Neuronal stem cell (in vitro differentiated cells): ENCODE measurements around the gene UFM1.

ENCODE experiments used
- DNase-seq: peaks from one replicate; pipeline ENCODE4 v3.0.0-alpha.2; 2013; ENCODE audit warnings: low spot score
- H2AFZ ChIP-seq: one replicate; pipeline ENCODE4 v1.6.1; 2013; ENCODE audit warnings: mild to moderate bottlenecking, low read length, inconsistent platforms
- H2AK5ac ChIP-seq: 2 replicates; pipeline ENCODE4 v1.6.1; 2013; ENCODE audit warnings: low read depth, mild to moderate bottlenecking, inconsistent platforms, low read length, moderate library complexity, mixed read lengths
- H2BK120ac ChIP-seq: 2 replicates; pipeline ENCODE4 v1.6.1; 2013; ENCODE audit warnings: low read depth, mild to moderate bottlenecking, inconsistent platforms, low read length, moderate library complexity, mixed read lengths
- H2BK12ac ChIP-seq: one replicate; pipeline ENCODE4 v1.6.1; 2013; ENCODE audit warnings: low read length, inconsistent platforms
- H2BK15ac ChIP-seq: 2 replicates; pipeline ENCODE4 v1.6.1; 2013; ENCODE audit warnings: mild to moderate bottlenecking, low read length, inconsistent platforms, mixed read lengths
- H2BK5ac ChIP-seq: one replicate; pipeline ENCODE4 v1.6.1; 2013; ENCODE audit warnings: inconsistent platforms, mild to moderate bottlenecking, low read length, moderate library complexity
- H3K14ac ChIP-seq: one replicate; pipeline ENCODE4 v1.6.1; 2013; ENCODE audit warnings: low read length, inconsistent platforms
- H3K18ac ChIP-seq: 2 replicates; pipeline ENCODE4 v1.6.1; 2013; ENCODE audit warnings: low read length, inconsistent platforms
- H3K23ac ChIP-seq: 2 replicates; pipeline ENCODE4 v1.6.1; 2013; ENCODE audit warnings: low read depth, mild to moderate bottlenecking, mixed read lengths, low read length, inconsistent platforms; ENCODE audit not compliant: poor library complexity
- H3K27ac ChIP-seq: replicated peaks from 3 replicates; pipeline ENCODE4 v1.5.1; 2013; ENCODE audit warnings: low read length, inconsistent platforms
- H3K27me3 ChIP-seq, 3 experiments: 2 replicates each; pipeline ENCODE4 v1.6.1; 2013; ENCODE audit warnings: low read length in 3 of 3, mild to moderate bottlenecking in 2 of 3, inconsistent platforms in 1 of 3, low read depth in 1 of 3, mixed read lengths in 1 of 3, moderate library complexity in 1 of 3; ENCODE audit not compliant: control insufficient read depth in 3 of 3, insufficient read depth in 3 of 3
- H3K36me3 ChIP-seq, 2 donors: replicated peaks in 1 of 2; 2 replicates each; pipeline ENCODE4 v1.6.1; 2013; ENCODE audit warnings: low read length in 2 of 2; ENCODE audit not compliant: control insufficient read depth in 2 of 2, insufficient read depth in 2 of 2
- H3K4ac ChIP-seq: 2 replicates; pipeline ENCODE4 v1.6.1; 2013; ENCODE audit warnings: inconsistent platforms, mild to moderate bottlenecking, low read length, moderate library complexity
- H3K4me1 ChIP-seq, 2 donors: 1 replicate in 1 of 2; 2 replicates in 1 of 2; pipeline ENCODE4 v1.6.1; 2013; ENCODE audit warnings: low read length in 2 of 2, low read depth in 1 of 2; ENCODE audit not compliant: control insufficient read depth in 2 of 2, insufficient read depth in 1 of 2
- H3K4me2 ChIP-seq: one replicate; pipeline ENCODE4 v1.6.1; 2013; ENCODE audit warnings: mild to moderate bottlenecking, low read length, inconsistent platforms; ENCODE audit not compliant: insufficient read depth, poor library complexity, severe bottlenecking
- H3K4me3 ChIP-seq, 2 donors: 2 replicates each; pipeline ENCODE4 v1.5.1; 2013; ENCODE audit warnings: low read length in 2 of 2, mild to moderate bottlenecking in 2 of 2, inconsistent platforms in 1 of 2, moderate library complexity in 1 of 2
- H3K79me1 ChIP-seq: one replicate; pipeline ENCODE4 v1.6.1; 2013; ENCODE audit warnings: low read depth, mild to moderate bottlenecking, inconsistent platforms, low read length, moderate library complexity
- H3K9ac ChIP-seq: one replicate; pipeline ENCODE4 v1.6.1; 2013; ENCODE audit warnings: mild to moderate bottlenecking, low read depth, low read length, inconsistent platforms; ENCODE audit not compliant: poor library complexity
- H3K9me3 ChIP-seq, 2 donors: replicated peaks in 1 of 2; 2 replicates each; pipeline versions ENCODE3 to v1.6.1; 2013; ENCODE audit warnings: low read length in 2 of 2, mild to moderate bottlenecking in 2 of 2, inconsistent platforms in 1 of 2, low read depth in 1 of 2, mixed read lengths in 1 of 2, moderate library complexity in 1 of 2; ENCODE audit not compliant: control insufficient read depth in 2 of 2, insufficient read depth in 1 of 2
- H4K8ac ChIP-seq: one replicate; pipeline ENCODE4 v1.6.1; 2013; ENCODE audit warnings: low read depth, mild to moderate bottlenecking, inconsistent platforms, low read length, moderate library complexity
- H4K91ac ChIP-seq: one replicate; pipeline ENCODE4 v1.6.1; 2013; ENCODE audit warnings: low read length, low read depth, mild to moderate bottlenecking, inconsistent platforms; ENCODE audit not compliant: poor library complexity
- WGBS, 2 donors: extraction: QIAGEN DNeasy Blood & Tissue Kit; methylation state at CpG; one replicate each; pipeline ENCODE4 v1.1.7; 2013; ENCODE audit warnings: missing lambda C conversion rate in 2 of 2, mixed read lengths in 1 of 2; ENCODE audit not compliant: insufficient read length in 2 of 2, insufficient replicate concordance in 1 of 2; ENCODE audit errors: extremely low coverage in 2 of 2; 5-methylcytosine and 5-hydroxymethylcytosine counted together

Gene UFM1

GRCh38 chr13:38386421-38386820 lies 36.8 kb downstream of the UFM1 start:
- Histone ChIP-seq H3K9me3 (no peaks in the 10 kb centered on the region), H2BK120ac (no peak overlapping the region), H4K8ac (no peak overlapping the region), H3K4me1 (no peaks in the 10 kb centered on the region), H3K23ac (no peak overlapping the region), H2AK5ac (no peak overlapping the region), H3K79me1 (no peaks in the 10 kb centered on the region), H2BK5ac (no peak overlapping the region), H3K36me3 (no peaks in the 10 kb centered on the region), H3K27ac (no peak overlapping the region), H3K27me3 (no peaks in the 10 kb centered on the region), H3K9ac (no peak overlapping the region), H3K4me2 (no peak overlapping the region), H2BK15ac (no peak overlapping the region), H2BK12ac (no peak overlapping the region), H3K18ac (no peak overlapping the region), H3K4me3 (no peak overlapping the region), H3K14ac (no peak overlapping the region), H4K91ac (no peak overlapping the region), H3K4ac (no peak overlapping the region), H2AFZ (no peak overlapping the region)
- no CpG with 5 or more reads among the region's 1 CpG for WGBS, 2 donors
- DNase-seq = no peak

DNA sequence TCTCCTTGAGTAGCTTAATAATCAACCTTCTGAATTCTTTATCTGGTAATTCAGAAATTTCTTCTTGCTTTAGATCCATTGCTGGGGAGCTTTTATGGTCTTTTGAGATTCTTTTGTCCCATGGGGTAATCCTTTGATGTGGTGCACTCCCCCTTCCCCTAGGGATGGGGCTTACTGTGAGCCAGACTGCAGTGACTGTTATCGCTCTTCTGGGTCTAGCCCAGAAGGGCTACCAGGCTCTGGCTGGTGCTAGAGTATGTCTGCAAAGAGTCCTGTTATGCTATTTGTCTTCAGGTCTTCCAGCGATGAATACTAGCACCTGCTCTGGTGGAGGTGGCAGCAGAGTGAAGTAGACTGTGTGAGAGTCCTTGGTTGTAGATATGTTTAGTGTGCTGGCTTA lies 41.7 kb downstream of the UFM1 start:
- no peaks in the 10 kb centered on the region for H3K36me3 ChIP-seq
- no peak overlapping the region for H2AFZ ChIP-seq
- H3K18ac ChIP-seq = no peak overlapping the region
- H4K91ac ChIP-seq = no peak overlapping the region
- H2AK5ac ChIP-seq = no peak overlapping the region
- H3K4me2 ChIP-seq = no peak overlapping the region
- no peak overlapping the region for H3K4me3 ChIP-seq
- no peak overlapping the region for H4K8ac ChIP-seq
- no peak overlapping the region for H2BK15ac ChIP-seq
- no peaks in the 10 kb centered on the region for H3K4me1 ChIP-seq
- no peak overlapping the region for H3K14ac ChIP-seq
- H3K4ac ChIP-seq = no peak overlapping the region
- H3K27ac ChIP-seq = no peak overlapping the region
- no peak overlapping the region for H3K23ac ChIP-seq
- no peak overlapping the region for H3K9ac ChIP-seq
- H3K27me3 ChIP-seq = no peaks in the 10 kb centered on the region
- H3K79me1 ChIP-seq = no peaks in the 10 kb centered on the region
- no peak overlapping the region for H2BK5ac ChIP-seq
- no peaks in the 10 kb centered on the region for H3K9me3 ChIP-seq
- no peak for DNase-seq
- no peak overlapping the region for H2BK120ac ChIP-seq
- WGBS, 2 donors = no CpG with 5 or more reads among the region's 2 CpGs
- no peak overlapping the region for H2BK12ac ChIP-seq

DNA sequence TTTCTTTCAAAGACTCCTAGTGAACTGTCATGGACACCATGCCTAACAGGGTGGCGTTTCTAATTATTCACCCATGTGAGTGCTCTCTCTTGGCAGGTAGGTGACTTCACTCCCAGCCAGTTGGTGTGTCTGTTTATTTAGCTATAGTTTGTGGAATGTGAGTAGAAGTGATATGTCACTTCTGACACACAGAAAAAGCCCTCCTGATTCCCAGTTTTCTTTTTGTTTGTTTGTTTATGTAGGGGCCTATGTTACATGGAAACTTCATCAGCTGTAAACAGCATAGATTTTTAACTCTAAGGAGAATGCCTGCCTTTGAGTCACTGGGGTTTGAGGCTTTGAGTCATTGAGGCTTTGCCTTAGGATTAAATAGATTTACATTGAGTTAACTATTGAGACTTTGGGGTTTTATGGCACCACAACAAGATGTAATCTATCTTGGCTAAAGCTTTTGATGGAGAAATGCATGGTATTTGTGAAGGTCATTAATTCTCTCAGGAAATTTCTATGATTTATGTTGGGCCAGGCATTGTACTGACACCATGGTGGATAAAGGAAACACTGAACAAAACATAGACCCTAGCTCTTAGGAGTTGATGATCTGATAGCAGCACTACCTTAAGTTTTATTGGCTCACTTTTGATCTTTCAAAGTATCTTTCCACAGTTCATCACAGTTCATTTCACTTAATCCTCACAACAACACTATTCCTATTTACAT lies 45.3 kb downstream of the UFM1 start:
- Histone ChIP-seq H2BK5ac (no peak overlapping the region), H3K4me3 (no peak overlapping the region), H3K27ac (no peak overlapping the region), H3K79me1 (no peaks in the 10 kb centered on the region), H3K23ac (no peak overlapping the region), H4K91ac (no peak overlapping the region), H2BK15ac (no peak overlapping the region), H3K4me2 (no peak overlapping the region), H3K9ac (no peak overlapping the region), H3K4me1 (no peaks in the 10 kb centered on the region), H3K27me3 (no peaks in the 10 kb centered on the region), H2BK120ac (no peak overlapping the region), H3K18ac (no peak overlapping the region), H2BK12ac (no peak overlapping the region), H2AK5ac (no peak overlapping the region), H3K14ac (no peak overlapping the region), H3K4ac (no peak overlapping the region), H2AFZ (peak overlapping the region; percentile 28), H3K36me3 (no peaks in the 10 kb centered on the region), H4K8ac (no peak overlapping the region), H3K9me3 (no peaks in the 10 kb centered on the region)
- WGBS, 2 donors = no CpG with 5 or more reads among the region's 1 CpG
- no peak for DNase-seq

DNA sequence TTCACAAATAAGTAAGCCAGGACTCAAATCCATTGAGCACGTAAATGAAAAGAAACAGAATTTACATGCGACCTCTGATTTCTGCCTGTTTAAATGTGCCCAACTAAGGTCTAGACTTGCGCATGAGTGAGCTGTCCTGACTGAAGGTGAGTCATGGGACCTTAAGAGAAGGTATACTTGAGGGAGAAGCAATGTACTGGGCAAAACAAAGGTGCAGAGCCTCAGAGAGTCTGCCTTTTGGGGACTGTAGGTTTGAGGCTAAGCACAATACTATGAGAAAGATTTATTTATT lies 45.8 kb downstream of the UFM1 start:
- Histone ChIP-seq H3K36me3 (no peaks in the 10 kb centered on the region), H3K27ac (no peak overlapping the region)

More for the DNA sequence above, 45.8 kb downstream of the UFM1 start:
- Histone ChIP-seq H2BK120ac (no peak overlapping the region), H2BK12ac (no peak overlapping the region), H3K4me1 (no peaks in the 10 kb centered on the region), H3K9me3 (no peaks in the 10 kb centered on the region), H3K4me2 (no peak overlapping the region), H2AFZ (peak overlapping the region; percentile 28), H3K23ac (no peak overlapping the region), H3K27me3 (no peaks in the 10 kb centered on the region), H4K8ac (no peak overlapping the region), H3K14ac (no peak overlapping the region), H3K18ac (no peak overlapping the region), H2AK5ac (no peak overlapping the region), H3K79me1 (no peaks in the 10 kb centered on the region), H3K4ac (no peak overlapping the region), H4K91ac (no peak overlapping the region), H3K9ac (no peak overlapping the region), H3K4me3 (no peak overlapping the region), H2BK15ac (no peak overlapping the region), H2BK5ac (no peak overlapping the region)
- no peak for DNase-seq
- WGBS, 2 donors = no CpG with 5 or more reads among the region's 3 CpGs
